Liver (tissue), 3 donors: Measurements from ENCODE around the gene SNAI3.

Experiments
- EGR1 ChIP-seq, 2 donors: IDR thresholded peaks; 2 replicates each; pipeline ENCODE4 v1.6.1; 2016 to 2018; ENCODE audit warnings: antibody characterized with exemption in 2 of 2, low read depth in 2 of 2
- HNF4G ChIP-seq: IDR thresholded peaks from 2 replicates; pipeline ENCODE4 v1.6.1; 2016; ENCODE audit warnings: antibody characterized with exemption
- RAD21 ChIP-seq, 2 donors: IDR thresholded peaks; 2 replicates each; pipeline ENCODE4 v1.6.1; 2016; ENCODE audit warnings: antibody characterized with exemption in 2 of 2, mild to moderate bottlenecking in 2 of 2
- TAF1 ChIP-seq: conservative IDR thresholded peaks from 2 replicates; pipeline ENCODE4 v1.6.1; 2016; ENCODE audit warnings: antibody characterized with exemption, mild to moderate bottlenecking
- ZBTB33 ChIP-seq: IDR thresholded peaks from 2 replicates; pipeline ENCODE4 v1.6.1; 2016; ENCODE audit warnings: antibody characterized with exemption
- TF ChIP-seq, protein P1 (sequence below): fragments of 150-350 bp; IDR thresholded peaks from 2 replicates; pipeline ENCODE4 v1.5.1; 2017; ENCODE audit warnings: improper control_type of control experiment, low read depth, low read length; ENCODE audit not compliant: missing input control
- TF ChIP-seq, protein P2 (sequence below): IDR thresholded peaks from 2 replicates; pipeline ENCODE4 v1.6.1; 2016; ENCODE audit warnings: antibody characterized with exemption, mild to moderate bottlenecking
- donor health status: healthy.
- donor health status: healthy.

- TF ChIP-seq, protein P1, sequence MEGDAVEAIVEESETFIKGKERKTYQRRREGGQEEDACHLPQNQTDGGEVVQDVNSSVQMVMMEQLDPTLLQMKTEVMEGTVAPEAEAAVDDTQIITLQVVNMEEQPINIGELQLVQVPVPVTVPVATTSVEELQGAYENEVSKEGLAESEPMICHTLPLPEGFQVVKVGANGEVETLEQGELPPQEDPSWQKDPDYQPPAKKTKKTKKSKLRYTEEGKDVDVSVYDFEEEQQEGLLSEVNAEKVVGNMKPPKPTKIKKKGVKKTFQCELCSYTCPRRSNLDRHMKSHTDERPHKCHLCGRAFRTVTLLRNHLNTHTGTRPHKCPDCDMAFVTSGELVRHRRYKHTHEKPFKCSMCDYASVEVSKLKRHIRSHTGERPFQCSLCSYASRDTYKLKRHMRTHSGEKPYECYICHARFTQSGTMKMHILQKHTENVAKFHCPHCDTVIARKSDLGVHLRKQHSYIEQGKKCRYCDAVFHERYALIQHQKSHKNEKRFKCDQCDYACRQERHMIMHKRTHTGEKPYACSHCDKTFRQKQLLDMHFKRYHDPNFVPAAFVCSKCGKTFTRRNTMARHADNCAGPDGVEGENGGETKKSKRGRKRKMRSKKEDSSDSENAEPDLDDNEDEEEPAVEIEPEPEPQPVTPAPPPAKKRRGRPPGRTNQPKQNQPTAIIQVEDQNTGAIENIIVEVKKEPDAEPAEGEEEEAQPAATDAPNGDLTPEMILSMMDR: no peak
- TF ChIP-seq, protein P2, sequence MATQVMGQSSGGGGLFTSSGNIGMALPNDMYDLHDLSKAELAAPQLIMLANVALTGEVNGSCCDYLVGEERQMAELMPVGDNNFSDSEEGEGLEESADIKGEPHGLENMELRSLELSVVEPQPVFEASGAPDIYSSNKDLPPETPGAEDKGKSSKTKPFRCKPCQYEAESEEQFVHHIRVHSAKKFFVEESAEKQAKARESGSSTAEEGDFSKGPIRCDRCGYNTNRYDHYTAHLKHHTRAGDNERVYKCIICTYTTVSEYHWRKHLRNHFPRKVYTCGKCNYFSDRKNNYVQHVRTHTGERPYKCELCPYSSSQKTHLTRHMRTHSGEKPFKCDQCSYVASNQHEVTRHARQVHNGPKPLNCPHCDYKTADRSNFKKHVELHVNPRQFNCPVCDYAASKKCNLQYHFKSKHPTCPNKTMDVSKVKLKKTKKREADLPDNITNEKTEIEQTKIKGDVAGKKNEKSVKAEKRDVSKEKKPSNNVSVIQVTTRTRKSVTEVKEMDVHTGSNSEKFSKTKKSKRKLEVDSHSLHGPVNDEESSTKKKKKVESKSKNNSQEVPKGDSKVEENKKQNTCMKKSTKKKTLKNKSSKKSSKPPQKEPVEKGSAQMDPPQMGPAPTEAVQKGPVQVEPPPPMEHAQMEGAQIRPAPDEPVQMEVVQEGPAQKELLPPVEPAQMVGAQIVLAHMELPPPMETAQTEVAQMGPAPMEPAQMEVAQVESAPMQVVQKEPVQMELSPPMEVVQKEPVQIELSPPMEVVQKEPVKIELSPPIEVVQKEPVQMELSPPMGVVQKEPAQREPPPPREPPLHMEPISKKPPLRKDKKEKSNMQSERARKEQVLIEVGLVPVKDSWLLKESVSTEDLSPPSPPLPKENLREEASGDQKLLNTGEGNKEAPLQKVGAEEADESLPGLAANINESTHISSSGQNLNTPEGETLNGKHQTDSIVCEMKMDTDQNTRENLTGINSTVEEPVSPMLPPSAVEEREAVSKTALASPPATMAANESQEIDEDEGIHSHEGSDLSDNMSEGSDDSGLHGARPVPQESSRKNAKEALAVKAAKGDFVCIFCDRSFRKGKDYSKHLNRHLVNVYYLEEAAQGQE: no peak
- TF ChIP-seq RAD21 (IDR thresholded peaks at IDR 0.05): no peak
- TF ChIP-seq EGR1 (IDR thresholded peaks at IDR 0.05; ENCODE audit: low read depth in 2 of 2): no peak
- TF ChIP-seq TAF1: no peak
- TF ChIP-seq HNF4G: no peak
- TF ChIP-seq ZBTB33: no peak
Observed at GRCh38 chr16:88647178-88648070, 38.9 kb downstream of the SNAI3 start.
